ENCODE data around the gene NANOS1.

The NANOS1 gene

GRCh38 chr10:119006451-119007210 lies 22.9 kb upstream of the NANOS1 start:
- no peak for DNase-seq (ENCODE audit: low spot score)
- TF ChIP-seq, protein P1, sequence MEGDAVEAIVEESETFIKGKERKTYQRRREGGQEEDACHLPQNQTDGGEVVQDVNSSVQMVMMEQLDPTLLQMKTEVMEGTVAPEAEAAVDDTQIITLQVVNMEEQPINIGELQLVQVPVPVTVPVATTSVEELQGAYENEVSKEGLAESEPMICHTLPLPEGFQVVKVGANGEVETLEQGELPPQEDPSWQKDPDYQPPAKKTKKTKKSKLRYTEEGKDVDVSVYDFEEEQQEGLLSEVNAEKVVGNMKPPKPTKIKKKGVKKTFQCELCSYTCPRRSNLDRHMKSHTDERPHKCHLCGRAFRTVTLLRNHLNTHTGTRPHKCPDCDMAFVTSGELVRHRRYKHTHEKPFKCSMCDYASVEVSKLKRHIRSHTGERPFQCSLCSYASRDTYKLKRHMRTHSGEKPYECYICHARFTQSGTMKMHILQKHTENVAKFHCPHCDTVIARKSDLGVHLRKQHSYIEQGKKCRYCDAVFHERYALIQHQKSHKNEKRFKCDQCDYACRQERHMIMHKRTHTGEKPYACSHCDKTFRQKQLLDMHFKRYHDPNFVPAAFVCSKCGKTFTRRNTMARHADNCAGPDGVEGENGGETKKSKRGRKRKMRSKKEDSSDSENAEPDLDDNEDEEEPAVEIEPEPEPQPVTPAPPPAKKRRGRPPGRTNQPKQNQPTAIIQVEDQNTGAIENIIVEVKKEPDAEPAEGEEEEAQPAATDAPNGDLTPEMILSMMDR (IDR thresholded peaks at IDR 0.05; ENCODE audit: borderline replicate concordance, control extremely low read depth, extremely low read depth, insufficient read depth, missing control alignments) = no peak
- in situ Hi-C loops (cut with MboI; ENCODE audit: low sequenced_read_pairs, unreplicated experiment) = no loop called here

GRCh38 chr10:119007211-119007574 lies 22.3 kb upstream of the NANOS1 start:
- in situ Hi-C loops (cut with MboI; ENCODE audit: low sequenced_read_pairs, unreplicated experiment) = no loop called here
- TF ChIP-seq, protein P1 (IDR thresholded peaks at IDR 0.05; ENCODE audit: borderline replicate concordance, control extremely low read depth, extremely low read depth, insufficient read depth, missing control alignments) = no peak
- no peak for DNase-seq (ENCODE audit: low spot score)

DNA sequence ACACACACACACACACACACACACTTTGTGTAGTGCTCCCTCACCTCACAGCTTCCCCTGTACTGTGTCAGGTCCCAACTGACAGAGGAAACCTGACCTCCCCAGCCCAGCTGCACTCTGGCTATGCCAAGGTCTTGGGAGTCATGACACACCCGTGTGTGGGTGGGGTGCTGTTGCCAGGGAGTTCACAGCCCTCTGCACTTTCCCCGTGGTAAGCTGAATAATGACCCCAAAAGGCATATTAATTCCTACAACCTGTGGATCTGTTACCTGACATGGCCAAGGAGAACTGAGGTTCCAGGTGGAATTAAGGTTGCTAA lies 8.9 kb upstream of the NANOS1 start:
- no peak for DNase-seq (ENCODE audit: low spot score)
- TF ChIP-seq, protein P1 (IDR thresholded peaks at IDR 0.05; ENCODE audit: borderline replicate concordance, control extremely low read depth, extremely low read depth, insufficient read depth, missing control alignments) = no peak
- in situ Hi-C loops (cut with MboI; ENCODE audit: low sequenced_read_pairs, unreplicated experiment) = no loop called here

DNA sequence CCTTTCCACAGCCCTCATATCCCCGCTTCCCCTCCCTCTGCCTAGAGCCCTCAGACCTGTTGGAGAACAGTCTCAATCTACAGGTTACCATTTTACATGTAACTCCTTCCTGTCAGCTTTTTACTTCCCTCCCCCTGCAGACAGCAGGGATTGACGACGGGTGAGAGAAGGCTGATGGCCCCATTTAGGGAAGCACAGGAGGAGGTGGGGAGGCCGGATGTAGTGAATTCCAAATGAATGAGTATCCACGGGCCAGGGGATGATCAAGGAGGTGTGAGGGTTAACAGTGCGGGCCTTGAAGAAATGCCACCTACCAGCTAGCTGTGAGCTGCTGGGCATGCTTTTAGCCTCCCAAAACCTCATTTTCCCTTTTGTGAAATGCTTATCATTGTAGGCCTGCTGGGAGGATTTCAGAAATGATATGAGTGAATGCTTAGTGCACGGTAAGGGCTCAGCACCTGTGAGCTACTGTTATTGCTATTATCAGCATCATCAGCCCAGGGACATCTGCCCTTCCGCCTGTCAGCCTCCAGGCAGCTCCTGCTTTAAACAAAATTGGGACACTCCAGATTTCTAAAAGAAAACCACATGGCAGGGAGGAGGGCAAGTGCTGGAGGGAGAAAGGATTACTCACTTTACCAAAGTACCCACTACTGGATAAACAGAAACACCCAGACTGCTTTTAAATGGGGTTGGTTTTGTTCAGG lies 6.5 kb upstream of the NANOS1 start:
- no peak for DNase-seq (ENCODE audit: low spot score)
- TF ChIP-seq, protein P1 (IDR thresholded peaks at IDR 0.05; ENCODE audit: borderline replicate concordance, control extremely low read depth, extremely low read depth, insufficient read depth, missing control alignments) = no peak
- in situ Hi-C loops (cut with MboI; ENCODE audit: low sequenced_read_pairs, unreplicated experiment) = no loop called here

DNA sequence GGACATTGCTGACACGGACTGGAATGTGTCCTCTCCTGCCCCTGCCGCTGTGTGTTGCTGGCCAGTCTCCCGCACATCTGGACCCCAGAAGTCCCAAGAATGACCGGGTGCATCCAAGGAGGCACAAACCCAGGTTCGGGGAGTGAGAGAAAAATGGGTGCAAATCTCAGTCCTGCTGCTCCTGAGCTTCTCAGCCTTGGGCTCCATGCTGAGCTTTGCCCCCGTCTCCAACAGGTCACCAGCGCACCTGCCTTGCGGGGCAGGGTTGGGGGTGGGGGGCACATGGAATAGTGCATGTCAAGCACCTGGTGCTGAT lies 6.0 kb upstream of the NANOS1 start:
- no peak for DNase-seq (ENCODE audit: low spot score)
- TF ChIP-seq, protein P1 (IDR thresholded peaks at IDR 0.05; ENCODE audit: borderline replicate concordance, control extremely low read depth, extremely low read depth, insufficient read depth, missing control alignments) = no peak
- in situ Hi-C loops (cut with MboI; ENCODE audit: low sequenced_read_pairs, unreplicated experiment) = no loop called here

DNA sequence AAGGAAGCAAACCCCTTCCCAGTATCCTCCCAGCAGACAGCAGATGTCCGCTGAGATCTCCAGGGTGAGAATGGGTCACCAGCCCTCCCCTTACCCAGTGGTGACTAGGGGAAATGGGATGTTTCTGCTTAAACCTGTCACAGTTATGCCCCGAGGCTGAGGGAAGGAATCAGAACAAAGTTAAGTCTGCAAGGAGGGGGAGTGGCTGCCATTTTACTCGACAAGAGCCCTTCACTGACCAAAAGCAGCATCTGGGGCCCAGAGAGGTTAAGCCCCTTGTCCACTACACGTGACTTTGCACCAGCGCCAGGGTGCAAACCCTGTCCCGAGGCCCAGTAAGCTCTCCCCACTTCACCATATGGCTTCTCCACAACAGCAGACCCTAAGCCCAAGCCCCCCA lies 4.6 kb upstream of the NANOS1 start:
- no peak for DNase-seq (ENCODE audit: low spot score)
- in situ Hi-C loops (cut with MboI; ENCODE audit: low sequenced_read_pairs, unreplicated experiment) = no loop called here
- TF ChIP-seq, protein P1 (IDR thresholded peaks at IDR 0.05; ENCODE audit: borderline replicate concordance, control extremely low read depth, extremely low read depth, insufficient read depth, missing control alignments) = no peak

All from GM13976 (cell line).